Glutamatergic neuron (in vitro differentiated cells): ENCODE results near the gene FBLN1. TPM values are rescaled to one million over a fixed set of nuclear protein-coding genes. Genes with fewer than 3 reads are reported as not detected.

Experiments used
- DNase-seq: peaks from one replicate; pipeline ENCODE4 v3.0.0; 2022
- H3K27ac Mint-ChIP-seq: one replicate; pipeline ENCODE4 v1.8.0; 2020; ENCODE audit warnings: mild to moderate bottlenecking, mixed read lengths, inconsistent platforms; ENCODE audit not compliant: unreplicated experiment
- H3K27me3 Mint-ChIP-seq: one replicate; pipeline ENCODE4 v1.8.0; 2020; ENCODE audit warnings: mild to moderate bottlenecking, moderate library complexity, mixed read lengths, inconsistent platforms; ENCODE audit not compliant: unreplicated experiment
- H3K36me3 Mint-ChIP-seq: one replicate; pipeline ENCODE4 v1.8.0; 2020; ENCODE audit warnings: mild to moderate bottlenecking, mixed read lengths, inconsistent platforms; ENCODE audit not compliant: unreplicated experiment
- H3K4me1 Mint-ChIP-seq: one replicate; pipeline ENCODE4 v1.8.0; 2020; ENCODE audit warnings: mild to moderate bottlenecking, low read depth, mixed read lengths, inconsistent platforms; ENCODE audit not compliant: unreplicated experiment
- H3K4me3 Mint-ChIP-seq: one replicate; pipeline ENCODE4 v1.8.0; 2020; ENCODE audit warnings: mild to moderate bottlenecking, mixed read lengths, inconsistent platforms; ENCODE audit not compliant: unreplicated experiment
- H3K9me3 Mint-ChIP-seq: one replicate; pipeline ENCODE4 v1.8.0; 2020; ENCODE audit warnings: mild to moderate bottlenecking, moderate library complexity, mixed read lengths, inconsistent platforms; ENCODE audit not compliant: unreplicated experiment
- total RNA-seq: library from RNA; stranded (reverse); fragmentation: NEBNext Ultra II Directional; extraction: Animal tissue kit (Norgen Biotek cat#: 25700); gene quantifications from one replicate; pipeline ENCODE4 v1.2.1, GENCODE V29; 2021; ENCODE audit not compliant: unreplicated experiment
- TF ChIP-seq, protein P1 (sequence below): fragments of 200-600 bp; sonication (generic); IDR thresholded peaks from one replicate; pipeline ENCODE4 v1.5.0; 2021; ENCODE audit not compliant: partially characterized antibody, unreplicated experiment

FBLN1 gene
- total RNA-seq, 1 donor from 2014 or later = 184 TPM

DNA sequence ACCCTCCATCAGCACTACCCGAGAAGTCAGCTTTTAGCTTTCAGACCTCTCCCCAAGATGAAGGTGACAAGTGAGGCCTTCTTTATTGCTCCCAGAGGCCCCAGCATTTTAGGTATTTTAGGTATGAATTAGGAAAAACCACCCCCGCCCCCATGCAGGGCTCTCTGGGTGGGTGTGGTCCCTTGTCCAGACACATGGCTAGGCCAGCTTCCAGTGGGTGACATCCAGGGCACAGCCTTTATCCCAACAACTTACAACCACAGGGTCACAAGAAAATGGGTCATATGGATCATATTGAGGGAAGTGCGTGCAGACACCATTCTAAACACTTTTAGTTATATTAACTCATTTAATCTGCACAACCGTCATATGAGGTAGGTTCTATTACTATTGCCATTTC is 47.1 kb upstream of the FBLN1 start:
- Mint-ChIP-seq H3K27me3 (peaks cover 5% of the 10 kb centered on the region), H3K4me1 (no peaks in the 10 kb centered on the region), H3K4me3 (no peak overlapping the region), H3K9me3 (peaks cover 3% of the 10 kb centered on the region), H3K36me3 (no peaks in the 10 kb centered on the region), H3K27ac (no peak overlapping the region)
- DNase-seq = no peak
- TF ChIP-seq, protein P1, sequence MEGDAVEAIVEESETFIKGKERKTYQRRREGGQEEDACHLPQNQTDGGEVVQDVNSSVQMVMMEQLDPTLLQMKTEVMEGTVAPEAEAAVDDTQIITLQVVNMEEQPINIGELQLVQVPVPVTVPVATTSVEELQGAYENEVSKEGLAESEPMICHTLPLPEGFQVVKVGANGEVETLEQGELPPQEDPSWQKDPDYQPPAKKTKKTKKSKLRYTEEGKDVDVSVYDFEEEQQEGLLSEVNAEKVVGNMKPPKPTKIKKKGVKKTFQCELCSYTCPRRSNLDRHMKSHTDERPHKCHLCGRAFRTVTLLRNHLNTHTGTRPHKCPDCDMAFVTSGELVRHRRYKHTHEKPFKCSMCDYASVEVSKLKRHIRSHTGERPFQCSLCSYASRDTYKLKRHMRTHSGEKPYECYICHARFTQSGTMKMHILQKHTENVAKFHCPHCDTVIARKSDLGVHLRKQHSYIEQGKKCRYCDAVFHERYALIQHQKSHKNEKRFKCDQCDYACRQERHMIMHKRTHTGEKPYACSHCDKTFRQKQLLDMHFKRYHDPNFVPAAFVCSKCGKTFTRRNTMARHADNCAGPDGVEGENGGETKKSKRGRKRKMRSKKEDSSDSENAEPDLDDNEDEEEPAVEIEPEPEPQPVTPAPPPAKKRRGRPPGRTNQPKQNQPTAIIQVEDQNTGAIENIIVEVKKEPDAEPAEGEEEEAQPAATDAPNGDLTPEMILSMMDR = no peak

DNA sequence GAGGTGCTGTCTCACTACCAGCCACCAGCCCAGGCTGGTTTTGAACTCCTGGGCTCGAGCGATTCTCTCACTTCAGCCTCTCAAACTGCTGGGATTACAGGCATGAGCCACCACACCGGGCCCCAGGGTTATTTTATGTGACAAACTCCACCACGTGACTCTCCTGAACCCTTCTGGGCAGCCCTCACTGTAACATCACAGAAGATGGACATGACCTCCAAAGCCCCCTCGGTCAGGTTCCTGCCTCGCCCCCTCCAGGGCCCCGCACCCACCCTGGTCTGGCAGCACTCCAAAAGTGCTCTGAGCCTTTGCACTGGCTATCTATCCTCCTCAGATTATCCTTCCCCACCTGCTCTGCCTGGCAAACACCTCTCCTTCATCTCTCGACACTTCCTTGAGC is 45.9 kb upstream of the FBLN1 start:
- Mint-ChIP-seq H3K9me3 (peaks cover 9% of the 10 kb centered on the region), H3K27me3 (peaks cover 10% of the 10 kb centered on the region), H3K4me1 (no peaks in the 10 kb centered on the region), H3K4me3 (no peak overlapping the region), H3K27ac (no peak overlapping the region), H3K36me3 (no peaks in the 10 kb centered on the region)
- TF ChIP-seq, protein P1 = no peak
- DNase-seq = peak; percentile 2

DNA sequence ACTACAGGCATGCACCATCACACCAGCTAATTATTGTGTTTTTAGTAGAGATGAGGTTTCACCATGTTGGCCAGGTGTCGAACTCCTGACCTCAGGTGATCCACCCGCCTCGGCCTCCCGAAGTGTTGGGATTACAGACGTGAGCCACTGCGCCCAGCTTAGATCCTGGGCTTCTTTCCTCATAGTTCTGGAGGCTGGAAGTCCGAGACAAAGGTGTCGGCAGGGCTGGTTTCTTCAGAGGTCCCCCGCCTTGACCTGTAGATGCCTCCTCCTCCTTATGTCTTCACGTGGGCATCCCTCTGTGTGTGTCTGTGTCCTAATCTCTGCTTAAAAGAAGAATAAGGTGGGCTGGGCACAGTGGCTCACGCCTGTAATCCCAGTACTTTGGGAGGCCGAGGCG is 44.2 kb upstream of the FBLN1 start:
- no peak overlapping the region for H3K4me3 Mint-ChIP-seq
- no peak overlapping the region for H3K27ac Mint-ChIP-seq

DNA sequence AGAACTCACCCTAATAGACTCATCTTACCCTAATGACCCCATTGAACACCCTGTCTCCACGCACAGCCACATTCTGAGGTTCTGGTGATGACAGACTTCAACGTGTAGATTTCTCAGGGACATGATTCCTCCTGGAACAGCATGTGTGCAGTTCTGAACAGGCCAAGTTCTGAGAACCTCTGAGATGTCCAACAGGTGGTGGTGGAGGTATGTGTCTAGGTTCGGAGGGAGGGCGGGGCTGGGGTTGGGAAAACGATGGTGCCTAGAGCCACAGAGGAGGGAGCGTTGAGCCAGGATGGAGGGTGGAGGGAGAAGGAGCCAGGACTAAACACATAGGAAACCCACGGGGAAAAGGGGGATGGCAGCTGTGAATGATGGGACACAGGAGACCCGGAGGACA is 43.4 kb upstream of the FBLN1 start:
- Mint-ChIP-seq H3K4me3 (no peak overlapping the region), H3K27ac (no peak overlapping the region)

More for the DNA sequence above, 44.2 kb upstream of the FBLN1 start:
- TF ChIP-seq, protein P1 = no peak
- H3K4me1 Mint-ChIP-seq = no peaks in the 10 kb centered on the region
- no peak for DNase-seq
- H3K36me3 Mint-ChIP-seq = no peaks in the 10 kb centered on the region
- H3K27me3 Mint-ChIP-seq = peaks cover 11% of the 10 kb centered on the region
- peaks cover 9% of the 10 kb centered on the region for H3K9me3 Mint-ChIP-seq

DNA sequence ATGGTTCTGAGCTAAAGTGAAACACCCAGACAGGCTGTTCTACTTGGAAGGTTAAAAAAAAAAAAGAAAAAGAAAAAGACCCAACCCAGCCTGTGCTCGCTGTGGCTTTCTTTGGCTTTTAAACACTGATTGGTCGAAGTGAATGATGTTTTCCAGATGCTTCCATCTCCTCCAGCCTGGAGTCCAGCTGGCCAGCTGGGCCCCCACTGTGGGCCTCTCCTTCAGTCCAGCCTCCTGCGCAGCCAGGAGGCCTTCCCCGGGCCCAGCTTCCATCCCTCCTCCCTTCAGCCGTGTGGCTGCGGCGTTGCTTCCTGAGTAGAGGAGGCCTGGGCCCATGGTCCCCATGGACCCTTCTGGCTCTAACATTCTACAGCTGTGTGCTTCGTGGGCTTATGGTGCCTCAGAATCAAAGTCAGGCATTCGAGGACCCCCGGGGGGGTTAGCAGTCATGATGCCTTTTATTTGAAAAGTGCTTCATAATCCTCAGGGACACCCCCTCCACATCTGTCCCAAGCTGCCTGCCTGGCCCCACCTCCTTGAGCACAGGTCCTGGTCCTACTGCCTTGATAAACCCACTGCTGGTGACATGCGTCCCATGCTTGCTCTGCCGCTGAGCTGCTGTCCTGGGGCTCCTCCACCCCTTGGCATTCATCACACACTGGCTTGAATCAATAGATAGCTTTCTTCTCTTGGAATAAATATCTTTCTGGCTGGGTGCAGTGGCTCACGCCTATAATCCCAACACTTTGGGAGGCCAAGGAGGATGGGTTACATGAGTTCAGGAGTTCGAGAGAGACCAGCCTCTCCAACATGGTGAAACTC is 42.2 kb upstream of the FBLN1 start:
- Mint-ChIP-seq H3K9me3 (peaks cover 12% of the 10 kb centered on the region), H3K4me1 (no peaks in the 10 kb centered on the region), H3K27ac (peak overlapping the region; percentile 31), H3K36me3 (peaks cover 11% of the 10 kb centered on the region), H3K4me3 (no peak overlapping the region), H3K27me3 (peaks cover 12% of the 10 kb centered on the region)
- TF ChIP-seq, protein P1 = no peak
- peak; percentile 70 for DNase-seq

More for the DNA sequence above, 43.4 kb upstream of the FBLN1 start:
- TF ChIP-seq, protein P1 = no peak
- DNase-seq = no peak
- Mint-ChIP-seq H3K27me3 (peaks cover 11% of the 10 kb centered on the region), H3K36me3 (peaks cover 4% of the 10 kb centered on the region), H3K9me3 (peaks cover 9% of the 10 kb centered on the region), H3K4me1 (no peaks in the 10 kb centered on the region)
